ENCODE measurements around the gene ZNF740. TPM values are rescaled to one million over a fixed set of nuclear protein-coding genes. Genes with fewer than 3 reads are reported as not detected.
A peak's percentile ranks its signal among the peaks of the same experiment; 100 is the strongest.

The ZNF740 gene
- total RNA-seq, 2 experiments from 2014 or later, result 24.4 to 24.7 TPM

DNA sequence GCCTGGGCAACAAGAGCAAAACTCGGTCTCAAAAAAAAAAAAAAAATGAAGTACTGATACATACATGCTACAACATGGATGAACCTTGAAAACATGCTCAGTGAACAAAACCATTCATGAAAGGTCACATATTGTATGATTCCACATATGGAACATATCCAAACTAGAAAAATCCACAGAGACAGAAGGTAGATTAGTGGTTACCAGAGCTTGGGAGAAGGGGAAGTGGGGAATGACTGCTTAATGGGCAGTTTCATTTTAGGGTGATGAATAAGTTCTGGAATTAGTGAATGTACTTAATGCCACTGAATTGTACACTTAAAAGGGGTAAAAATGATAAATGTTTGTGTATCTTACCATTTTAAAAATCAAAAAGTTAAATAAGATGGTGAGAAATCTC, 23.8 kb downstream of the ZNF740 start:
- Mint-ChIP-seq H3K9me3 (no peaks in the 10 kb centered on the region), H3K27me3 (no peaks in the 10 kb centered on the region), H3K4me1 (ENCODE audit: low read depth) (peaks cover 84% of the 10 kb centered on the region), H3K4me3 (peak overlapping the region; percentile 62), H3K36me3 (ENCODE audit: low read depth) (peaks cover 46% of the 10 kb centered on the region), H3K27ac (peak overlapping the region; percentile 73)
- POLR2A ChIA-PET, result interaction anchor here (1.2 kb wide), 1 partner anchor 63 kb away, joined by 3 read pairs; no protein-coding TSS in a partner anchor
- no peaks in the 10 kb centered on the region for H3K27me3 ChIP-seq (ENCODE audit: control insufficient read depth in 1 of 2, insufficient read depth in 2 of 2, low read length in 2 of 2)
- H3K4me1 ChIP-seq (ENCODE audit: insufficient read depth, low read length), result peaks cover 90% of the 10 kb centered on the region
- DNase-seq (no peak), ATAC-seq (ENCODE audit: poor library complexity) (no peak)
- no peak overlapping the region for H3K27ac ChIP-seq (ENCODE audit: low read depth in 1 of 2, low read length in 2 of 2)
- no peaks in the 10 kb centered on the region for H3K9me3 ChIP-seq (ENCODE audit: control insufficient read depth in 1 of 2, insufficient read depth in 1 of 2, low read length in 2 of 2)
- CTCF ChIA-PET, result interaction anchor here (0.7 to 1.8 kb wide), 3 partner anchors 9 to 1150 kb away, joined by 3 to 4 read pairs (median 4); no protein-coding TSS in a partner anchor
- H3K4me3 ChIP-seq (ENCODE audit: low read length), result no peak overlapping the region
- H3K36me3 ChIP-seq (ENCODE audit: insufficient read depth, low read length), result peaks cover 20% of the 10 kb centered on the region
- TF ChIP-seq, protein P1, sequence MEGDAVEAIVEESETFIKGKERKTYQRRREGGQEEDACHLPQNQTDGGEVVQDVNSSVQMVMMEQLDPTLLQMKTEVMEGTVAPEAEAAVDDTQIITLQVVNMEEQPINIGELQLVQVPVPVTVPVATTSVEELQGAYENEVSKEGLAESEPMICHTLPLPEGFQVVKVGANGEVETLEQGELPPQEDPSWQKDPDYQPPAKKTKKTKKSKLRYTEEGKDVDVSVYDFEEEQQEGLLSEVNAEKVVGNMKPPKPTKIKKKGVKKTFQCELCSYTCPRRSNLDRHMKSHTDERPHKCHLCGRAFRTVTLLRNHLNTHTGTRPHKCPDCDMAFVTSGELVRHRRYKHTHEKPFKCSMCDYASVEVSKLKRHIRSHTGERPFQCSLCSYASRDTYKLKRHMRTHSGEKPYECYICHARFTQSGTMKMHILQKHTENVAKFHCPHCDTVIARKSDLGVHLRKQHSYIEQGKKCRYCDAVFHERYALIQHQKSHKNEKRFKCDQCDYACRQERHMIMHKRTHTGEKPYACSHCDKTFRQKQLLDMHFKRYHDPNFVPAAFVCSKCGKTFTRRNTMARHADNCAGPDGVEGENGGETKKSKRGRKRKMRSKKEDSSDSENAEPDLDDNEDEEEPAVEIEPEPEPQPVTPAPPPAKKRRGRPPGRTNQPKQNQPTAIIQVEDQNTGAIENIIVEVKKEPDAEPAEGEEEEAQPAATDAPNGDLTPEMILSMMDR (IDR thresholded peaks at IDR 0.05), result no peak
- intact Hi-C loops (cut with DNase I, micrococcal nuclease), result no loop called here

DNA sequence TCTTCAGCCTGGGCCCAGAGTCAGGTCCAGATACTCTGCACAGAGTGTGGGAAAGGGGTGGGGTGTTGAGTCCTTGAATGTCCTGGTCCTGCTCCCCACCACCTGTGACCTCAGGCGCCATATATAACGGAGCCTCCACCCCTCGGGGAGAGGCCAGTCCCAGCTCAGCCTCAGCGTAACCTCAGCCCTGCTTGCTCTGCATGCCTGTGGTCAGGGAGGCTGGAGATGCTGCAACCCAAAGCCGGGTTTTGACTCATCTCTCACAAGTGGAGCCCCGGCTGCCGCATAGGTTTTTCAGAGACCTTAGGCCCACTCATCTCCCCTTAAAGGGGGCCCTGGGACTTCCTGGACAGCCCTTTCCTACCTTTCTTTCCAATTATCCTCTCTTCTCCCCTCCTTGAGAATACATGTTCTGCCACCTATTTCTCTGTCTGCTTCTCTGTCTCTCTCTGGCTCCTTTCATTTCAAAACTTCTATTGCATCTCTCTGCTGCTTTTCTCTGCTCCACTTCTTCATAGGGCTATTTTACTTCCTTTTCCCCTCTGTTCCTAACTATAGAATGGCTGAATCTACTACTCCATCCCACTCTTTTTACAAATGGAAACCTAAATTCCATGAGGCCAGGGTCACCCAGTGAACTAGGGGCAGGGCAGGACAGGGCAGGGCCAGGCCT, 25.4 kb downstream of the ZNF740 start:
- Mint-ChIP-seq H3K4me1 (ENCODE audit: low read depth) (peaks cover 72% of the 10 kb centered on the region), H3K4me3 (peak overlapping the region; percentile 84), H3K27me3 (no peaks in the 10 kb centered on the region), H3K36me3 (ENCODE audit: low read depth) (peaks cover 40% of the 10 kb centered on the region), H3K27ac (peak overlapping the region; percentile 73), H3K9me3 (no peaks in the 10 kb centered on the region)
- TF ChIP-seq, protein P1 (IDR thresholded peaks at IDR 0.05), result no peak
- H3K4me1 ChIP-seq (ENCODE audit: insufficient read depth, low read length), result peaks cover 90% of the 10 kb centered on the region
- POLR2A ChIA-PET, result interaction anchor here (0.6 to 5.0 kb wide), 7 partner anchors 8 to 115 kb away, joined by 3 to 45 read pairs (median 6); partner anchors contain the start of genes AAAS and PFDN5
- CTCF ChIA-PET, result interaction anchor here (0.6 to 1.8 kb wide), 4 partner anchors 15 to 303 kb away, joined by 3 to 4 read pairs (median 3); partner anchors contain the start of gene ESPL1
- intact Hi-C loops (cut with DNase I, micrococcal nuclease), result loop anchor here in 1 of 2 experiments (2.0 kb wide), 1 partner anchor 15 kb away; no protein-coding TSS in a partner anchor
- ATAC-seq (ENCODE audit: poor library complexity) (peak; percentile 43), DNase-seq (peak in 11 of 14 experiments; percentile 31 to 75 (median 55))
- no peaks in the 10 kb centered on the region for H3K9me3 ChIP-seq (ENCODE audit: control insufficient read depth in 1 of 2, insufficient read depth in 1 of 2, low read length in 2 of 2)
- peak overlapping the region; percentile 70 to 82 for H3K27ac ChIP-seq (ENCODE audit: low read depth in 1 of 2, low read length in 2 of 2)
- peaks cover 16% of the 10 kb centered on the region for H3K36me3 ChIP-seq (ENCODE audit: insufficient read depth, low read length)
- H3K4me3 ChIP-seq (ENCODE audit: low read length), result peak overlapping the region; percentile 84
- H3K27me3 ChIP-seq (ENCODE audit: control insufficient read depth in 1 of 2, insufficient read depth in 2 of 2, low read length in 2 of 2), result no peaks in the 10 kb centered on the region

DNA sequence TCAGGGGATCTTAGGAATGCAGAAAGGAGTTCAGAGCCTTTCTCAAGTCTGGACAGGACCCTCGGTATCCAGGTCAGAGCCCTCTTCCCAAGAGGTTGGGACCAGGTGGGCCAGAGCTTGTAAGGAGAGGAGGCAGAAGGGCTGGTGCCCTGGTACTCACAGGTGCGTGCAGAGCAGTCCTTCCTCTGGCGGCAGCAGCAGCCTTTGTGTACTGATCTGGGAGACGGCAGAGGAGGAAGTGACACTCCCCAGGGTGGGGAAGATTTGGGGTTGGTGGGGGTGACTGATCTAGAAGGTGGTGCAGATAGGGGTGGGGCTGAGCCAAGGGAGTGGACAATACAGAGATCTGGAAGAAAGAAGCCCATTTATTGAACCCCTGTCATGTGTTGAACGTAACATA, 26.5 kb downstream of the ZNF740 start, which contains the start of gene ITGB7:
Gene ITGB7, minus strand, starts transcription at position 210 of the 400 bp plus-strand sequence. CDS start 6,808 bp downstream, outside the sequence.
- H3K27ac Mint-ChIP-seq, result peak within 1 kb of the TSS; percentile 73
- peaks cover 66% of the 10 kb centered on the region for H3K4me1 Mint-ChIP-seq (ENCODE audit: low read depth)
- peak within 1 kb of the TSS; percentile 84 for H3K4me3 Mint-ChIP-seq
- Histone ChIP-seq H3K27me3 (ENCODE audit: control insufficient read depth in 1 of 2, insufficient read depth in 2 of 2, low read length in 2 of 2) (no peaks in the 10 kb centered on the region), H3K9me3 (ENCODE audit: control insufficient read depth in 1 of 2, insufficient read depth in 1 of 2, low read length in 2 of 2) (no peaks in the 10 kb centered on the region), H3K36me3 (ENCODE audit: insufficient read depth, low read length) (peaks cover 22% of the 10 kb centered on the region), H3K4me3 (ENCODE audit: low read length) (peak within 1 kb of the TSS; percentile 84), H3K27ac (ENCODE audit: low read depth in 1 of 2, low read length in 2 of 2) (peak within 1 kb of the TSS; percentile 70 to 82), H3K4me1 (ENCODE audit: insufficient read depth, low read length) (peaks cover 81% of the 10 kb centered on the region)
- no peaks in the 10 kb centered on the region for H3K9me3 Mint-ChIP-seq
- no peaks in the 10 kb centered on the region for H3K27me3 Mint-ChIP-seq
- peaks cover 41% of the 10 kb centered on the region for H3K36me3 Mint-ChIP-seq (ENCODE audit: low read depth)
- ATAC-seq (ENCODE audit: poor library complexity) (peak; percentile 89), DNase-seq (peak; percentile 43 to 87 (median 70))
- ChIA-PET POLR2A (interaction anchor here (0.6 to 5.0 kb wide), 15 partner anchors 9 to 1084 kb away, joined by 3 to 45 read pairs (median 4); partner anchors contain the start of genes AAAS, CSAD, ESPL1 and PFDN5), CTCF (interaction anchor here (0.6 to 1.5 kb wide), 4 partner anchors 9 to 81 kb away, joined by 3 to 7 read pairs (median 4); no protein-coding TSS in a partner anchor)
- intact Hi-C loops (cut with DNase I, micrococcal nuclease), result loop anchor here in 1 of 2 experiments (2.0 kb wide), 1 partner anchor 16 kb away; no protein-coding TSS in a partner anchor
- TF ChIP-seq, protein P1 (IDR thresholded peaks at IDR 0.05), result no peak
